ENCODE data around the gene GPRC5C. TPM values are rescaled to one million over a fixed set of nuclear protein-coding genes. Genes with fewer than 3 reads are reported as not detected.

Gene GPRC5C
- polyA plus RNA-seq, 1 donor from 2014 or later = 12.8 TPM

GRCh38 chr17:74393346-74393942, 38.4 kb upstream of the GPRC5C start:
- Histone ChIP-seq H3K4me2 (ENCODE audit: low read length) (no peak overlapping the region), H3K27me3 (ENCODE audit: insufficient read depth, low read depth, low read length) (no peaks in the 10 kb centered on the region), H3K9me3 (ENCODE audit: low read length) (no peaks in the 10 kb centered on the region), H2AFZ (ENCODE audit: low read depth, low read length) (no peak overlapping the region), H3K9me2 (ENCODE audit: insufficient read depth, low read length) (no peaks in the 10 kb centered on the region), H3K79me2 (replicated peaks; ENCODE audit: insufficient read depth, low read length) (no peaks in the 10 kb centered on the region), H3F3A (ENCODE audit: insufficient read depth, low read length, poor library complexity, severe bottlenecking) (no peaks in the 10 kb centered on the region), H3K36me3 (ENCODE audit: insufficient read depth, low read length) (no peaks in the 10 kb centered on the region), H3K4me3 (ENCODE audit: low read length) (no peak overlapping the region), H4K20me1 (ENCODE audit: insufficient read depth) (no peaks in the 10 kb centered on the region), H3K27ac (ENCODE audit: low read length) (no peak overlapping the region), H3K9ac (ENCODE audit: low read length) (no peak overlapping the region)
- TF ChIP-seq TAF1 (IDR thresholded peaks at IDR 0.05; ENCODE audit: low read depth) (no peak), MXI1 (conservative IDR thresholded peaks at IDR 0.05; ENCODE audit: poor library complexity, severe bottlenecking) (no peak), REST (IDR thresholded peaks at IDR 0.05; ENCODE audit: borderline replicate concordance) (no peak), POLR2AphosphoS5 (IDR thresholded peaks at IDR 0.05) (no peak), EP300 (conservative IDR thresholded peaks at IDR 0.05; ENCODE audit: poor library complexity, severe bottlenecking) (no peak), CTCF (IDR thresholded peaks at IDR 0.05; ENCODE audit: poor library complexity, severe bottlenecking) (no peak), SMC3 (conservative IDR thresholded peaks at IDR 0.05; ENCODE audit: poor library complexity) (no peak), RAD21 (conservative IDR thresholded peaks at IDR 0.05) (no peak), EZH2 (IDR thresholded peaks at IDR 0.05; ENCODE audit: borderline replicate concordance, insufficient read depth, low read length, poor library complexity, severe bottlenecking) (no peak)

- no peak overlapping the region for H3K9ac ChIP-seq (ENCODE audit: low read length)
- H3F3A ChIP-seq (ENCODE audit: insufficient read depth, low read length, poor library complexity, severe bottlenecking) = no peaks in the 10 kb centered on the region
- H3K4me2 ChIP-seq (ENCODE audit: low read length) = no peak overlapping the region
- no peak overlapping the region for H3K27ac ChIP-seq (ENCODE audit: low read length)
- H3K9me2 ChIP-seq (ENCODE audit: insufficient read depth, low read length) = no peaks in the 10 kb centered on the region
- H3K79me2 ChIP-seq (replicated peaks; ENCODE audit: insufficient read depth, low read length) = no peaks in the 10 kb centered on the region
- no peak overlapping the region for H3K4me3 ChIP-seq (ENCODE audit: low read length)
- H3K27me3 ChIP-seq (ENCODE audit: insufficient read depth, low read depth, low read length) = no peaks in the 10 kb centered on the region
- TF ChIP-seq EP300 (conservative IDR thresholded peaks at IDR 0.05; ENCODE audit: poor library complexity, severe bottlenecking) = no peak
- TF ChIP-seq POLR2AphosphoS5 (IDR thresholded peaks at IDR 0.05) = no peak
- TF ChIP-seq MXI1 (conservative IDR thresholded peaks at IDR 0.05; ENCODE audit: poor library complexity, severe bottlenecking) = no peak
- no peak for TF ChIP-seq CTCF (IDR thresholded peaks at IDR 0.05; ENCODE audit: poor library complexity, severe bottlenecking)
- no peak for TF ChIP-seq SMC3 (conservative IDR thresholded peaks at IDR 0.05; ENCODE audit: poor library complexity)
- no peak for TF ChIP-seq TAF1 (IDR thresholded peaks at IDR 0.05; ENCODE audit: low read depth)
- TF ChIP-seq REST (IDR thresholded peaks at IDR 0.05; ENCODE audit: borderline replicate concordance) = no peak
- no peak for TF ChIP-seq EZH2 (IDR thresholded peaks at IDR 0.05; ENCODE audit: borderline replicate concordance, insufficient read depth, low read length, poor library complexity, severe bottlenecking)
- TF ChIP-seq RAD21 (conservative IDR thresholded peaks at IDR 0.05) = no peak
- H3K36me3 ChIP-seq (ENCODE audit: insufficient read depth, low read length) = no peaks in the 10 kb centered on the region
- no peaks in the 10 kb centered on the region for H3K9me3 ChIP-seq (ENCODE audit: low read length)
- no peak overlapping the region for H2AFZ ChIP-seq (ENCODE audit: low read depth, low read length)
- no peaks in the 10 kb centered on the region for H4K20me1 ChIP-seq (ENCODE audit: insufficient read depth)
Observed at GRCh38 chr17:74394275-74394950, 37.5 kb upstream of the GPRC5C start.

All from neural cell (in vitro differentiated cells).